SK-N-SH (cell line): ENCODE results near the gene BLID.

ENCODE experiments used
- CTCF ChIP-seq: fragments of 200-600 bp; sonication (generic); IDR thresholded peaks from 2 replicates; pipeline ENCODE4 v1.6.1; 2017; ENCODE audit warnings: antibody characterized with exemption, mild to moderate bottlenecking, moderate library complexity
- EP300 ChIP-seq, 2 experiments: IDR thresholded peaks; 2 replicates each; pipeline versions ENCODE4 v1.4.0 to v1.6.1; 2012; ENCODE audit warnings: borderline replicate concordance in 1 of 2, low read depth in 1 of 2, low read length in 1 of 2
- EZH2phosphoT487 ChIP-seq: fragments of 200-600 bp; sonication (generic); IDR thresholded peaks from 2 replicates; pipeline ENCODE4 v1.6.1; 2017; ENCODE audit warnings: low read depth, mixed run types, mild to moderate bottlenecking, antibody characterized with exemption, moderate library complexity, borderline replicate concordance
- SMC3 ChIP-seq: IDR thresholded peaks from 2 replicates; pipeline ENCODE4 v1.6.1; 2012; ENCODE audit warnings: low read depth, low read length, improper control_type of control experiment
- TAF1 ChIP-seq: IDR thresholded peaks from 2 replicates; pipeline ENCODE4 v1.6.1; 2012; ENCODE audit warnings: low read depth, mild to moderate bottlenecking, low read length, moderate library complexity, borderline replicate concordance
- USF2 ChIP-seq: fragments of 150-350 bp; IDR thresholded peaks from 2 replicates; pipeline ENCODE4 v1.6.1; 2017; ENCODE audit warnings: antibody characterized with exemption, low read length, low read depth, borderline replicate concordance
- YY1 ChIP-seq: IDR thresholded peaks from 2 replicates; pipeline ENCODE4 v1.4.0; 2012; ENCODE audit warnings: low read depth, mild to moderate bottlenecking
- ZBTB33 ChIP-seq: IDR thresholded peaks from 2 replicates; pipeline ENCODE4 v1.4.0; 2012; ENCODE audit warnings: low read depth, borderline replicate concordance

- TF ChIP-seq USF2 = no peak
- no peak for TF ChIP-seq CTCF
- TF ChIP-seq TAF1 = no peak
- TF ChIP-seq EZH2phosphoT487 = no peak
- no peak for TF ChIP-seq YY1
- TF ChIP-seq ZBTB33 = no peak
- TF ChIP-seq EP300 (IDR thresholded peaks at IDR 0.05; ENCODE audit: borderline replicate concordance in 1 of 2, low read depth in 1 of 2, low read length in 1 of 2) = peak in 1 of 2 experiments; percentile 65; a peak in 1 of 4 replicates
- TF ChIP-seq SMC3 = no peak
These were observed 47.2 kb upstream of the BLID start for GRCh38 chr11:122163053-122163819.
